Thyroid gland (tissue), 4 donors: ENCODE measurements around the gene MZT2B.

Experiments
- POLR2A ChIP-seq, 2 donors: fragments of 450-650 bp; IDR thresholded peaks; one replicate each; pipeline ENCODE4 v1.6.1; 2017; ENCODE audit warnings: antibody characterized with exemption in 2 of 2, mild to moderate bottlenecking in 2 of 2, moderate library complexity in 1 of 2
- TF ChIP-seq, protein P1 (sequence below), 6 experiments: fragments of 200-600 bp in 3 of 6; fragments of 450-650 bp in 3 of 6; sonication (generic) in 3 of 6; IDR thresholded peaks; one replicate each; pipeline ENCODE4 v1.5.1; 2016 to 2019; ENCODE audit warnings: antibody characterized with exemption in 6 of 6, mild to moderate bottlenecking in 2 of 6, inconsistent platforms in 1 of 6, moderate library complexity in 1 of 6

DNA sequence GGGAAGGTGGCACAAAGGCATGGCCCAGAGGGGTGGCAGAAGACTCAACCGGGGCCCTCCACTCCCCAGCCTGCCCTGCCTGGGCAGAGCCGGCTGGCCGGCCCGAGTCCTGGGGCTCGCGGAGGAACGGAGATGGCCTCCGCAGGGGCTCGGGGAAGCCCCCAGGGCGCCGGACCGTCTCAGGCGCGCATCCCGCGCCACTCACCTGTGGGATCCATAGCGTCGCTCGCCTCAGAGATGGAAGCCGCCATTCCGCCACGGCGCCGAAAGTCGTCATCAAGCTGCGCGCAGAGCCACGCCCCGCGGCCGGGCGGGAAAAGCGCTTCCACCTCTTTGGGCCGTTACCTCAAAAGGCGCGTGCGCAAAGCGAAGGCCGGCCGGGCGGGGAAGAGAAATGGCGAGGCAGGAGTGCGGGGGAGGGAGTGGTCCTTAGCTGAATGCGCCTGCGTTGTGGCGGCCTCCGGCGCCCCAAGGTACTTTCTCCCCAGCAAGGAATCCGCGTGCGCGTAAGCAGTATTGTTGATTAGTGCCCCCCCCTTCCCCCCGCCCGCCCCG lies 660 bp upstream of the MZT2B start, which contains the start of gene SMPD4:
- TF ChIP-seq, protein P1, sequence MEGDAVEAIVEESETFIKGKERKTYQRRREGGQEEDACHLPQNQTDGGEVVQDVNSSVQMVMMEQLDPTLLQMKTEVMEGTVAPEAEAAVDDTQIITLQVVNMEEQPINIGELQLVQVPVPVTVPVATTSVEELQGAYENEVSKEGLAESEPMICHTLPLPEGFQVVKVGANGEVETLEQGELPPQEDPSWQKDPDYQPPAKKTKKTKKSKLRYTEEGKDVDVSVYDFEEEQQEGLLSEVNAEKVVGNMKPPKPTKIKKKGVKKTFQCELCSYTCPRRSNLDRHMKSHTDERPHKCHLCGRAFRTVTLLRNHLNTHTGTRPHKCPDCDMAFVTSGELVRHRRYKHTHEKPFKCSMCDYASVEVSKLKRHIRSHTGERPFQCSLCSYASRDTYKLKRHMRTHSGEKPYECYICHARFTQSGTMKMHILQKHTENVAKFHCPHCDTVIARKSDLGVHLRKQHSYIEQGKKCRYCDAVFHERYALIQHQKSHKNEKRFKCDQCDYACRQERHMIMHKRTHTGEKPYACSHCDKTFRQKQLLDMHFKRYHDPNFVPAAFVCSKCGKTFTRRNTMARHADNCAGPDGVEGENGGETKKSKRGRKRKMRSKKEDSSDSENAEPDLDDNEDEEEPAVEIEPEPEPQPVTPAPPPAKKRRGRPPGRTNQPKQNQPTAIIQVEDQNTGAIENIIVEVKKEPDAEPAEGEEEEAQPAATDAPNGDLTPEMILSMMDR (IDR thresholded peaks at IDR 0.05), result peak in 1 of 6 experiments; percentile 14
- peak in 1 of 2 donors; percentile 67 for TF ChIP-seq POLR2A (IDR thresholded peaks at IDR 0.05)
